Retinal pigment epithelial cell (primary cell): ENCODE results near the gene FBXO39.
"Not testable (repeated sequence)": the region's sequence is repeated elsewhere in the genome, so short reads cannot be mapped to it uniquely, and the experiment has no call there.

Source experiments
- DNase-seq: peaks from one replicate; pipeline ENCODE4 v3.0.0-alpha.2; 2010; ENCODE audit warnings: low read depth
- H3K4me3 ChIP-seq: 2 replicates; pipeline ENCODE4 v1.5.1; 2011; ENCODE audit warnings: mild to moderate bottlenecking, low read length, control low read depth, moderate library complexity
- CTCF ChIP-seq: conservative IDR thresholded peaks from 2 replicates; pipeline ENCODE4 v1.5.1; 2011; ENCODE audit warnings: low read depth, low read length, control low read depth, inconsistent platforms

FBXO39 gene

GRCh38 chr17:6775871-6776405, at the start of gene FBXO39:
FBXO39 (plus strand) TSS chr17:6776215; CDS start chr17:6779869, 3,654 bp downstream.
- H3K4me3 ChIP-seq: no peak within 1 kb of the TSS
- no peak for TF ChIP-seq CTCF
- DNase-seq: no peak

- no peak for DNase-seq
- TF ChIP-seq CTCF: no peak
- no peak overlapping the region for H3K4me3 ChIP-seq
These were observed 46.5 kb upstream of the FBXO39 start for GRCh38 chr17:6729531-6729930.

DNA sequence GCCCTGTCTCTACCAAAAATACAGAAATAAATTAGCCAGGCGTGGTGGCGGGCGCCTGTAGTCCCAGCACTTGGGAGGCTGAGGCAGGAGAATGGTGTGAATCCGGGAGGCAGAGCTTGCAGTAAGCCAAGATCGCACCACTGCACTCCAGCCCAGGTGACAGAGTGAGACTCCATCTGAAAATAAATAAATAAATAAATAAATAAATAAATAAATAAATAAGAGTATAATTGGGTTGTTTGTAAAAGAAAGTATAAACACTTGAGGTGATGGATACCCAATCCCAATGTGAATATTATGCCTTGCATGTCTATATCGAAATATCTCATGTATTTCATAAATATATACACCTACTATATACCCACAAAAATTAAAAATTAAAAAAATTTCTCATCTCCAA, 29.4 kb upstream of the FBXO39 start:
- not testable (repeated sequence) for DNase-seq, H3K4me3 ChIP-seq

DNA sequence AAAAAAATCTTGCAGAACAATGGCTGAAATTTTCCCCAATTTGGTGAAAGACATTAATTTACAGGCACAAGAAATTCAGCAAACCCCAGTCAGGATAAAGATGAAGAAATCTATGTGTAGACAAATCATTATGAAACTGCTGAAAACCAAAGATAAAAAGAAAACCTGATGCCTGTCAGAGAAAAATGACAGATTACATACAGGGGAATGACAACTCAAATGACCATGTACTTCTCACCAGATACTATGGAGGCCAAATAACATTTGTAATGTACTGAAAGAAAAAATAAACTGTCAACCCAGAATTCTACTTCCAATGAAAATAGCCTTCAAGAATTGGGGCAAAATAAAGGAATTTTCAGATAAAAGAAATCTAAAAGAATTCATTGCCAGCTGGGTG, 27.4 kb upstream of the FBXO39 start:
- DNase-seq: no peak
- TF ChIP-seq CTCF: no peak
- no peak overlapping the region for H3K4me3 ChIP-seq

- H3K4me3 ChIP-seq: no peak overlapping the region
- DNase-seq: no peak
- no peak for TF ChIP-seq CTCF
These were observed 26.5 kb upstream of the FBXO39 start for GRCh38 chr17:6749519-6749918.

GRCh38 chr17:6752068-6752909, 23.7 kb upstream of the FBXO39 start:
- peak; percentile 16 for DNase-seq
- TF ChIP-seq CTCF: no peak
- no peak overlapping the region for H3K4me3 ChIP-seq

DNA sequence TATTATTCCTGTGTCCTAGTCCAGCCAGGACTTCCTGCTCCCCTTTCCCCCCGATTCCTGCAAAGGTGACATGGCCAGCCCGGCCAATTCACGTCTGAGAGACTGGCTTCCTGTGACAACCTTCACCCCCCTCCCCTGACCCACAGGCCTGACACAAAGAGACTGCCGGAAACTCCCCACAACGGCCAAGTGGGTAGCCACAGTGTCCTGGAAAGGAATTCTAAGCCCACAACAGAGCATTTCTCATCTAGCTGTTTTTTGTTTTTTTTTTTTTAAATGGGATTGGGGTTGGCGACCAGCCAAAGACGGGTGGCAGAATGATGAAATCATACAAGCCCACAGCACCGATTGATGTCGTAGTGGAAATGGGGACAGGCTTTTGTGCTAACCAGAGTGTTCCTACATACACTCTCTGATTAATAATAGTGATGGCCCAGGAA, 23.0 kb upstream of the FBXO39 start:
- peak; percentile 8 for DNase-seq
- H3K4me3 ChIP-seq: no peak overlapping the region
- TF ChIP-seq CTCF: no peak
